A204.1 (cell line): ENCODE measurements around the gene KRT85.
"Not testable (repeated sequence)": the region's sequence is repeated elsewhere in the genome, so short reads cannot be mapped to it uniquely, and the experiment has no call there.

Experiments
- FAIRE-seq: peaks from 2 replicates; lab custom pipeline; 2012; peaks lifted over from hg19 to GRCh38; lab: Jason Lieb, UNC

The KRT85 gene

DNA sequence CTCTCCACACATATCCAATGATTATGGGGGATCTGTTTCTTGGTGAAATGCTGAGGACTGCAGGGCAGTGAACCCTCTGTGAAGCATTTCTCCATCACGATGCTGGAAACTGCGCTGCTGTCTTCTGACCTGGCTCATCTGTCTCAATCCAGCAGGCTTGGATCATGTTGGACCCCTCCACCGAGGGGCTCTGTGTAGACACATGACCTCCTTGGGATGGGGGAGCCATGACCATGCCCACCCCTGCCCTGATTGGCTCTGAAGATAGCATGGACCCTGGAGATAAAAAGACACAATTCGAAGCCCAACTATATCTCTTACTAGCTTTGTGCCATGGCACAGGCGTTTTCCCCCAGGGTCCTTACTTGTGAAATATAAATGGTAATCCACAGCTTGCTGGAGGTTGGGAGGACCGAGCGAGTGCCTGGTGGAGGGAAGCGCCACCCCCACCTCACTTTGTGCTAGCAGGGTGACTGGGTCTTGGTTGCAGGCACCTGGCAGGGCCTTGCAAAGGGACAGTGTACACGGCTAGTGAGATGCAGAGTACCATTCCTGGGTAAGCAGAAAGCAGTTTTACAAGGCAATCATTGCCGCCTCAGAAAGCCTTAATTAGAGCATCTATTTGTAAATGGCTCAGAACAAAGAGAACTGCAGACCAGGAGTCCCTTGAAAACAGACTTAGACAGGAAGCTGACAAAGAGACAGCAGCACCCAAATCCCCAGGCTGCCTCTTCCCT, 43.7 kb downstream of the KRT85 start:
- FAIRE-seq = no peak

DNA sequence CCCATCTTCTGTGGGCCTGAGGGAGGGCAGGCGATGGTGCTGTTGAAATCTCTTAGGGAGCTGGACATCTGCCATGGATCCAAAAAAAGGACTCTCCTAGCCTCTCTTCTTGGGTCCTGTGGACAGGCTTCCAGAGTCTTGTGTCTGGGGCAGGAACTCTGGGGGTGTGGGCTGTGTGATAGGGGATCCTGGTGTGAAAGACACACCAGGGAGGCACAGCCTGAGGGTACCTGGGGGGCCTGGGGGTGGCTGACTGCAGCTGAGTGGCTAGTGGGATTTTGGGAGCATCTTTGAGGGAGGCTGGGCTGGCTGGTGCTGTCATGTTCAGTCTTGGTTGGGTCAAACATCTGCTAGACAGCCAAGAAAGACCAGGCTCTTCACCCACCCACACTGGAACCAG, 44.3 kb downstream of the KRT85 start:
- no peak for FAIRE-seq

DNA sequence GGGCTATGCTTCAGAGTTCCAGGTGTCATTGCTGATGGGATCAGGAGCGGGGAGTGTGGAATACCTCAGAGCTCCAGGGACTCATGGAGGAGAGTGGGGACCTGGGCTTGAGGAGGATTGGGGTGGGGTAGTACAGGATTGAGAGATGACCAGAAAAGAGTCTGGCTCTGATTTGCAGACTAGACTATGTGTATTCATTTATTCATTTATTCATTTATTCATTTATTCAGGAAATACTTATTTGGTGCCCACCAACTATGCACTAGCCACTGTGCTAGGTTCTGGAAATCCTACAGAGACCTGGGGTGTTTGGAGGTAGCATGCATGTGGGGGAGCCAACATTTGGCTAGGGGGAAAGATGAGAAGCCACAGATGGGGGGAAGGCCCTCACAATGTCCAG, 45.2 kb downstream of the KRT85 start:
- no peak for FAIRE-seq

GRCh38 chr12:52321418-52321817, 45.9 kb downstream of the KRT85 start:
- FAIRE-seq = no peak

GRCh38 chr12:52320784-52321400, 46.4 kb downstream of the KRT85 start, which contains the start of gene KRT83:
Gene KRT83 (minus strand): TSS chr12:52321398. CDS start chr12:52321335, 63 bp downstream.
- FAIRE-seq = no peak

- FAIRE-seq = no peak
These were observed 48.2 kb downstream of the KRT85 start for GRCh38 chr12:52319097-52319496.

DNA sequence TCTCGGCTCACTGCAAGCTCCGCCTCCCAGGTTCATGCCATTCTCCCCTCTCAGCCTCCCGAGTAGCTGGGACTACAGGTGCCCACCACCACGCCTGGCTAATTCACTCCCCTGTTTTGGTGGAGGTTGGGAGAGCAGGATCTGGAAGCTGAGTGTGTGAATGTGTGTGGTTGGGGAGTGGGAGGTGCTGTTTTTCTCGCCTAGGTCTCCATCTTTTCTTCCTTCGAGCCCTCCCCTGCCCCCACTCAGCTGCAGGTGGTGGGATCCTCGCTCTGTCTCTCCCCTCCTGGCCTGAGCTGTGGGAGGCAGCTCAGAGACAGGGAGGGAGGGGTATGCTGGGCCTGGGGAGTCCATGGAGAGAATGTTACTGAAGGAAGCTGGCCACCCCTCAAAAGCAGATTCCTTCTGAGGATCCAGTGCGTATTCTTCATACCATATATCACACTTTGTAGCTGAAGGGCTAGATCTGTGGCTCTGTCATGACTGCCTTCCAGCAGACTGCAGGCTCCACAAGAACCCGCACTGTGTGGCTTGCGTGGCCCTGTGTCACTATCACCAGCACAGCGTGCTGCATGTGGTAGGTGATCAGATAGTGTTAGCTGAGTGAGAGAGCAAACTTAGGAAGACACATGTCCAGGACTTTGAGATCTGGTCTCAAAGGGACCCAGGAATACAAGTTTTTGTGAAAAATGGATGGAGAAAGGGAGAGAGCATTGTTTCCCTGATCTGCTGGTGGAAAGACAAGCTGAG, 48.9 kb downstream of the KRT85 start:
- no peak for FAIRE-seq

GRCh38 chr12:52317468-52318052, 49.7 kb downstream of the KRT85 start:
- no peak for FAIRE-seq

- FAIRE-seq = no peak
These were observed 50.6 kb downstream of the KRT85 start for GRCh38 chr12:52316701-52317100.

- FAIRE-seq = no peak
These were observed 51.0 kb downstream of the KRT85 start for GRCh38 chr12:52316290-52316689.

- FAIRE-seq = not testable (repeated sequence)
These were observed 51.6 kb downstream of the KRT85 start for GRCh38 chr12:52315721-52316120.

DNA sequence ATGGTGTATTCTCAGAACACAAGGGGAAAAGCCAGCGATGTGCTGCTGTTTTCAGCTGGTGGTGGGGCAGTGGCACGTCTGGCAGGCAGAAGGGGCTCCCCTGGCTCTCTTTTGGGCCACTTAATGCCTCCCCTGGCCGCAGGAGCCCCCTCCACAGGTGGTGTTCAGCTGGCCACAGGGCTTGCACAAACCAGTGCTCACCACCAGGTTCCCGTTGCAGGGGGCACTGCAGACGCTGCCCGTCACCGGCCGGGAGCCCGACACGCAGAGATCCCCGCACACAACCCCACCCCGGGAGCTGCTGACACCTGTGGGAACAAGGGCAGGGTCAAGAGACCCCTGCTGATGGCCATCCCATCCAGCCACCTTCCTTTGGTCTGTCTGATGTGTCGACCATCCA, 52.8 kb downstream of the KRT85 start:
- no peak for FAIRE-seq

DNA sequence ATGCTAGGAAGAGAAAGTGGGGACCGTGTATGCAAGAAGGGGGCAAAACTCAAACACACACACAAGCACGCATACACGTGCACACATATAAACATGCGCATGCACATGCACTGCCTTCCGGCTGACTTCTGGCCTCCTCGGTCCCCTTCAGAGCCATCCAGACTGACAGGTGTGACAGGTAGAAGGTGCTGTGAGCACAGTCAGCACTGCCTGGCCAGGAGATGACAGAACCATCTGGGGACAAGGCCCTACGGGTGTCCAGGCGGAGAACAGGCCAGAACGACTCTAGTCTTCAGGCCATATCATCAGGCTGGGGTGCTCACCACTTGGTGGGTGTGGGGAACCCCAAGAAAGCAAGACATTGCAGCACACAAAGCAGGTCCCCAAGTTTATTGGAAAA, 53.4 kb downstream of the KRT85 start:
- FAIRE-seq = no peak

DNA sequence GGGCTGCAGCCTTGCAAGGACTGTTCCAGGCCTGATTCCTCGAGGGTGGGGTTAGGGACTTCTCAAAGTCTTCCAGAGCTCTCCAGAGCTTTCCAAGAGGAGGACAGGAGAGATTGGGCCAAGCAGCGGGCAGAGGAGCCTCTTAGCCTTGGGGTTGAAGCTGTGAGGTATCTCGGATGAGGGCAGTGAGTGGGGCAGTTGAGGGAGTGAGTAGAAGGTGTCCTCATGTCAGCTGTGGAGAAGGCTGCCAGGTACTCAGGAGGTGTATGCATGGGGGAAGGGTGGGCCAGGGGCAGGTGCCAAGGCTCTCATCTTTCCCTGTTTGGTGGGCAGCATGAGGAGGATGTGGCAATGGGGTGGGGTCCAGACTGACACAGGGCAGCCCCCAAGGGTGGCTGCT, 53.8 kb downstream of the KRT85 start:
- FAIRE-seq = no peak

GRCh38 chr12:52312086-52312485, 55.2 kb downstream of the KRT85 start:
- no peak for FAIRE-seq

- no peak for FAIRE-seq
These were observed 56.0 kb downstream of the KRT85 start for GRCh38 chr12:52311285-52311648.

DNA sequence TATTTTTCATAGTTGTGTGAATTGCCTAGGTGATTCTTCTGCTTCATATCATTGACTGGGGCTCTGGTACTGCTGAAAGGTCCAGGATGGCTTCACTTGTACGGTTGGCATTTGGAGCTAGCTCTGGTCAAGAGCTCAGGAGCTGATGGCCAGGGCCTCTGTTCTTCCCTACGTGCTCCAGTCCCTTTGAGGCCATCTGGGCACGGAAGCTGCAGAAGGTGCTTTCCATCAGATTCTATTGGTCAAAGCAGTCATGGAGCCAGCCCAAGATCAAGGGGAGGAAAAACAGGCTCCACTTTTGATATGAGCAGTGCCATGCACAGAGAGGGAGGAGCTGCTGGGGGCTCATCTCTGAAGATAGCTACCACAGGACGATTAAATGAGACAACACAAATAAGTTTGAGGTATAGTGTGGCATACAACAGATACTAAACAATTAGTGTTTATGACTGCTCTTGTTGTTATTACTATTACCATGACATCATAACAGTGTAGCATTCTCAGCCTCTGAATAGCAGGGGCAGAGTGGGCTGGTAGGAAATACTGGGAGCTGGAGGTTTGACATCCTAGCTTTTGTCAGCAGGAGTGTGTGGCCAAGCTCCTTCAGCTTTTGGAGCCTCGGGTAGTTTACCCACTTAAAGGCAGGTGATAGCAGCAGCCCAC, 56.5 kb downstream of the KRT85 start:
- FAIRE-seq = no peak
